K562 (cell line): ENCODE measurements around the gene TRIM3. TPM values are rescaled to one million over a fixed set of nuclear protein-coding genes. Genes with fewer than 3 reads are reported as not detected.

Experiments
- CBX3 ChIP-seq, 2 experiments: IDR thresholded peaks; 1 replicate in 1 of 2; 2 replicates in 1 of 2; pipeline ENCODE4 v1.6.1; 2012; ENCODE audit warnings: inconsistent platforms in 2 of 2, low read length in 2 of 2, borderline replicate concordance in 1 of 2, control low read depth in 1 of 2
- CREM ChIP-seq: IDR thresholded peaks from 2 replicates; pipeline ENCODE4 v1.6.1; 2014; ENCODE audit warnings: antibody characterized with exemption, low read depth
- FOXP1 ChIP-seq: sonication (generic); formaldehyde crosslinking; IDR thresholded peaks from 2 replicates; pipeline ENCODE4 v1.8.0; 2022; ENCODE audit warnings: mild to moderate bottlenecking, missing genetic modification reagents
- GTF2A2 ChIP-seq: IDR thresholded peaks from 2 replicates; pipeline ENCODE4 v1.6.1; 2016; ENCODE audit warnings: mild to moderate bottlenecking, missing genetic modification characterization, missing compliant biosample characterization
- MYC ChIP-seq, 2 experiments: fragments of 250-450 bp in 1 of 2; sonication (Bioruptor Pico) in 1 of 2; IDR thresholded peaks; 2 replicates each; pipeline versions ENCODE4 v1.5.1 to v1.6.1; 2012 to 2021; ENCODE audit warnings: low read depth in 2 of 2, borderline replicate concordance in 1 of 2, improper control_type of control experiment in 1 of 2, low read length in 1 of 2, mild to moderate bottlenecking in 1 of 2, moderate library complexity in 1 of 2
- NR4A1 ChIP-seq, 2 experiments: fragments of 250-450 bp in 1 of 2; fragments of 450-650 bp in 1 of 2; sonication (Bioruptor Pico) in 1 of 2; IDR thresholded peaks; 2 replicates each; pipeline versions ENCODE4 v1.4.0 to v1.6.1; 2016 to 2020; ENCODE audit warnings: mild to moderate bottlenecking in 2 of 2, missing compliant biosample characterization in 1 of 2, missing genetic modification characterization in 1 of 2, moderate library complexity in 1 of 2
- PHB ChIP-seq: fragments of 250-450 bp; sonication (Bioruptor Pico); IDR thresholded peaks from 2 replicates; pipeline ENCODE4 v1.5.0; 2021
- SIN3B ChIP-seq: fragments of 450-650 bp; IDR thresholded peaks from 2 replicates; pipeline ENCODE4 v1.6.1; 2017; ENCODE audit warnings: low read depth, mild to moderate bottlenecking, moderate library complexity
- TAF15 ChIP-seq: fragments of 200-400 bp; formaldehyde crosslinking; IDR thresholded peaks from 2 replicates; pipeline ENCODE4 v1.6.1; 2017; ENCODE audit warnings: mild to moderate bottlenecking, low read depth, low read length, moderate library complexity
- TARDBP ChIP-seq: fragments of 450-650 bp; IDR thresholded peaks from 2 replicates; pipeline ENCODE4 v1.6.1; 2016
- ZNF12 ChIP-seq: sonication (generic); formaldehyde crosslinking; IDR thresholded peaks from 2 replicates; pipeline ENCODE4 v1.4.0; 2020; ENCODE audit warnings: mild to moderate bottlenecking, missing genetic modification reagents
- ZNF384 ChIP-seq: IDR thresholded peaks from 2 replicates; pipeline ENCODE4 v1.6.1; 2012; ENCODE audit warnings: low read depth, low read length, improper control_type of control experiment
- ZNF79 ChIP-seq: fragments of 250-450 bp; sonication (Bioruptor Pico); IDR thresholded peaks from 2 replicates; pipeline ENCODE4 v1.4.0; 2020; ENCODE audit warnings: low read depth, mild to moderate bottlenecking, moderate library complexity
- polyA plus RNA-seq, 8 experiments: library from polyadenylated mRNA; depleted of rRNA in 4 of 8; stranded (reverse) in 5 of 8; unstranded in 3 of 8; fragments of >200 nt; fragmentation: Nextera tagmentation in 2 of 8; fragmentation: Illumina TruSeq in 1 of 8; extraction: Ambion mirVana in 2 of 8; extraction: Trizol in 1 of 8; gene quantifications; 2 replicates each; pipeline versions ENCODE4 v1.2.1 to v1.2.3, GENCODE V29; 2011 to 2014; ENCODE audit warnings: inconsistent platforms in 1 of 8, missing spikeins in 1 of 8
- total RNA-seq, 7 experiments: library from RNA; depleted of rRNA in 6 of 7; stranded (reverse); fragments of >200 nt in 6 of 7; fragmentation: Illumina TruSeq in 2 of 7; extraction: Trizol in 2 of 7; gene quantifications; 2 replicates each; pipeline versions ENCODE4 v1.2.1 to v1.2.3, GENCODE V29; 2011 to 2021; ENCODE audit warnings: low replicate concordance in 1 of 7
- TF ChIP-seq, protein P1 (sequence below): IDR thresholded peaks from 2 replicates; pipeline ENCODE4 v1.6.1; 2012; ENCODE audit warnings: low read depth, low read length, improper control_type of control experiment, borderline replicate concordance
- TF ChIP-seq, protein P2 (sequence below): fragments of 200-800 bp; sonication (Bioruptor generic); IDR thresholded peaks from 2 replicates; pipeline ENCODE4 v1.6.1; 2017; ENCODE audit warnings: missing genetic modification characterization, missing compliant biosample characterization
- TF ChIP-seq, protein P3 (sequence below): fragments of 450-650 bp; conservative IDR thresholded peaks from 2 replicates; pipeline ENCODE4 v1.6.1; 2016; ENCODE audit warnings: missing genetic modification characterization, low read depth, mild to moderate bottlenecking, control low read depth, missing compliant biosample characterization
- TF ChIP-seq, protein P4 (sequence below), 2 experiments: fragments of 150-350 bp in 1 of 2; IDR thresholded peaks; 2 replicates each; pipeline ENCODE4 v1.6.1; 2012 to 2016; ENCODE audit warnings: low read depth in 2 of 2, low read length in 2 of 2, mild to moderate bottlenecking in 1 of 2, moderate library complexity in 1 of 2

Gene TRIM3
- total and polyA plus RNA-seq, 9 of the 15 experiments (the other 6 are each of a cell fraction or from before 2014, with no cell fraction given) = 0.45 to 9.2 (median 4.7) TPM

DNA sequence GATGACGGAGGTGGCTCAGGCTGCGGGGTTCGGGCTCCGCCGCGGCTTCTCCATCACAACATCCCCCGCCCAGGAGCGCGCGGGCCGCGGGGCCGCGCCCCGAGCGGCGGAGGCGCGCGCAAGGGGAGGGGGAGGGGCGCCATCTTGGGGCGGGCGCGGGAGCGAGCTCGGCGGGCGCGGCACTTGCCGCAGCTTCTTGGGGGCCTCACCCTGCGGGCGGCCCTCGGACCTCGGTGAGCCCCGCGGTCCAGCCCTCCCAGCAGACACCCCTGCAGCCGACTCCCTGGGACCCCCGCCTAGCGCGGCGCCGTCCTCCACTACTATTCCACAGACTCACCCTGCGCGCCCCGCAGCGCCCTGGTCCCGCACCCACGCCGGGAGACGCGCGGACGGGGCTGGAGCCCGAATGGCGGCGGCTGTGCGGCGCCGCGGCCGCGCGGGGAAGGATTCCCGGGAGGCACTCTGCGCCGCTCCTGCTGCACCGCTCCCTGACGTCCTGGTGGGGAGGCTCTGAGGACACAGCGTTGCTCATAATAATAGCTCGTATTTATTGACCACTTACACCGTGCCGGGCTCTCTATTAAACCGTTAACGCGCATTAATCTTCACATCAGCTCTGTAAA, 54.6 kb downstream of the TRIM3 start, which contains the start of gene APBB1 (continued):
- TF ChIP-seq MYC (IDR thresholded peaks at IDR 0.05; ENCODE audit: low read depth, low read length) (peak; percentile 45; the same call in 1 of the 2 replicates), MYC (CRISPR knock-in tag; IDR thresholded peaks at IDR 0.05; ENCODE audit: borderline replicate concordance, low read depth) (no peak), SIN3B (0 out of 2 replicates have a peak, but pooled peaks have one; percentile 16), PHB (no peak), ZNF12 (CRISPR knock-in tag) (no peak), FOXP1 (no peak; the same call in 1 of the 2 replicates), GTF2A2 (tag) (no peak), TARDBP (peak; percentile 41; the same call in 1 of the 2 replicates), NR4A1 (CRISPR knock-in tag; IDR thresholded peaks at IDR 0.05) (no peak), NR4A1 (tag; IDR thresholded peaks at IDR 0.05) (0 out of 2 replicates have a peak, but pooled peaks have one; percentile 52), ZNF79 (no peak), ZNF384 (no peak), CBX3 (IDR thresholded peaks at IDR 0.05; ENCODE audit: borderline replicate concordance in 1 of 2, low read length in 2 of 2) (no peak), TAF15 (no peak), CREM (no peak)
- TF ChIP-seq, protein P1, sequence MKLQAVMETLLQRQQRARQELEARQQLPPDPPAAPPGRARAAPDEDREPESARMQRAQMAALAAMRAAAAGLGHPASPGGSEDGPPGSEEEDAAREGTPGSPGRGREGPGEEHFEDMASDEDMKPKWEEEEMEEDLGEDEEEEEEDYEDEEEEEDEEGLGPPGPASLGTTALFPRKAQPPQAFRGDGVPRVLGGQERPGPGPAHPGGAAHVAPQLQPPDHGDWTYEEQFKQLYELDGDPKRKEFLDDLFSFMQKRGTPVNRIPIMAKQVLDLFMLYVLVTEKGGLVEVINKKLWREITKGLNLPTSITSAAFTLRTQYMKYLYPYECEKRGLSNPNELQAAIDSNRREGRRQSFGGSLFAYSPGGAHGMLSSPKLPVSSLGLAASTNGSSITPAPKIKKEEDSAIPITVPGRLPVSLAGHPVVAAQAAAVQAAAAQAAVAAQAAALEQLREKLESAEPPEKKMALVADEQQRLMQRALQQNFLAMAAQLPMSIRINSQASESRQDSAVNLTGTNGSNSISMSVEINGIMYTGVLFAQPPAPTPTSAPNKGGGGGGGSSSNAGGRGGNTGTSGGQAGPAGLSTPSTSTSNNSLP = no peak
- TF ChIP-seq, protein P2, sequence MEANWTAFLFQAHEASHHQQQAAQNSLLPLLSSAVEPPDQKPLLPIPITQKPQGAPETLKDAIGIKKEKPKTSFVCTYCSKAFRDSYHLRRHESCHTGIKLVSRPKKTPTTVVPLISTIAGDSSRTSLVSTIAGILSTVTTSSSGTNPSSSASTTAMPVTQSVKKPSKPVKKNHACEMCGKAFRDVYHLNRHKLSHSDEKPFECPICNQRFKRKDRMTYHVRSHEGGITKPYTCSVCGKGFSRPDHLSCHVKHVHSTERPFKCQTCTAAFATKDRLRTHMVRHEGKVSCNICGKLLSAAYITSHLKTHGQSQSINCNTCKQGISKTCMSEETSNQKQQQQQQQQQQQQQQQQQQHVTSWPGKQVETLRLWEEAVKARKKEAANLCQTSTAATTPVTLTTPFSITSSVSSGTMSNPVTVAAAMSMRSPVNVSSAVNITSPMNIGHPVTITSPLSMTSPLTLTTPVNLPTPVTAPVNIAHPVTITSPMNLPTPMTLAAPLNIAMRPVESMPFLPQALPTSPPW (CRISPR knock-in tag) = peak; percentile 91
- TF ChIP-seq, protein P3, sequence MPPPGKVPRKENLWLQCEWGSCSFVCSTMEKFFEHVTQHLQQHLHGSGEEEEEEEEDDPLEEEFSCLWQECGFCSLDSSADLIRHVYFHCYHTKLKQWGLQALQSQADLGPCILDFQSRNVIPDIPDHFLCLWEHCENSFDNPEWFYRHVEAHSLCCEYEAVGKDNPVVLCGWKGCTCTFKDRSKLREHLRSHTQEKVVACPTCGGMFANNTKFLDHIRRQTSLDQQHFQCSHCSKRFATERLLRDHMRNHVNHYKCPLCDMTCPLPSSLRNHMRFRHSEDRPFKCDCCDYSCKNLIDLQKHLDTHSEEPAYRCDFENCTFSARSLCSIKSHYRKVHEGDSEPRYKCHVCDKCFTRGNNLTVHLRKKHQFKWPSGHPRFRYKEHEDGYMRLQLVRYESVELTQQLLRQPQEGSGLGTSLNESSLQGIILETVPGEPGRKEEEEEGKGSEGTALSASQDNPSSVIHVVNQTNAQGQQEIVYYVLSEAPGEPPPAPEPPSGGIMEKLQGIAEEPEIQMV (tag) = no peak
- TF ChIP-seq, protein P4, sequence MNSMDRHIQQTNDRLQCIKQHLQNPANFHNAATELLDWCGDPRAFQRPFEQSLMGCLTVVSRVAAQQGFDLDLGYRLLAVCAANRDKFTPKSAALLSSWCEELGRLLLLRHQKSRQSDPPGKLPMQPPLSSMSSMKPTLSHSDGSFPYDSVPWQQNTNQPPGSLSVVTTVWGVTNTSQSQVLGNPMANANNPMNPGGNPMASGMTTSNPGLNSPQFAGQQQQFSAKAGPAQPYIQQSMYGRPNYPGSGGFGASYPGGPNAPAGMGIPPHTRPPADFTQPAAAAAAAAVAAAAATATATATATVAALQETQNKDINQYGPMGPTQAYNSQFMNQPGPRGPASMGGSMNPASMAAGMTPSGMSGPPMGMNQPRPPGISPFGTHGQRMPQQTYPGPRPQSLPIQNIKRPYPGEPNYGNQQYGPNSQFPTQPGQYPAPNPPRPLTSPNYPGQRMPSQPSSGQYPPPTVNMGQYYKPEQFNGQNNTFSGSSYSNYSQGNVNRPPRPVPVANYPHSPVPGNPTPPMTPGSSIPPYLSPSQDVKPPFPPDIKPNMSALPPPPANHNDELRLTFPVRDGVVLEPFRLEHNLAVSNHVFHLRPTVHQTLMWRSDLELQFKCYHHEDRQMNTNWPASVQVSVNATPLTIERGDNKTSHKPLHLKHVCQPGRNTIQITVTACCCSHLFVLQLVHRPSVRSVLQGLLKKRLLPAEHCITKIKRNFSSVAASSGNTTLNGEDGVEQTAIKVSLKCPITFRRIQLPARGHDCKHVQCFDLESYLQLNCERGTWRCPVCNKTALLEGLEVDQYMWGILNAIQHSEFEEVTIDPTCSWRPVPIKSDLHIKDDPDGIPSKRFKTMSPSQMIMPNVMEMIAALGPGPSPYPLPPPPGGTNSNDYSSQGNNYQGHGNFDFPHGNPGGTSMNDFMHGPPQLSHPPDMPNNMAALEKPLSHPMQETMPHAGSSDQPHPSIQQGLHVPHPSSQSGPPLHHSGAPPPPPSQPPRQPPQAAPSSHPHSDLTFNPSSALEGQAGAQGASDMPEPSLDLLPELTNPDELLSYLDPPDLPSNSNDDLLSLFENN (IDR thresholded peaks at IDR 0.05; ENCODE audit: low read depth in 2 of 2, low read length in 2 of 2) = no peak
